CD4-positive, alpha-beta T cell treated with Interleukin-6 for 4 hours (primary cell): ENCODE results near the gene RNH1.

ENCODE experiments used
- DNase-seq: peaks from one replicate; pipeline ENCODE4 v3.0.0-alpha.2; 2020; ENCODE audit warnings: mixed read lengths

Gene RNH1

DNA sequence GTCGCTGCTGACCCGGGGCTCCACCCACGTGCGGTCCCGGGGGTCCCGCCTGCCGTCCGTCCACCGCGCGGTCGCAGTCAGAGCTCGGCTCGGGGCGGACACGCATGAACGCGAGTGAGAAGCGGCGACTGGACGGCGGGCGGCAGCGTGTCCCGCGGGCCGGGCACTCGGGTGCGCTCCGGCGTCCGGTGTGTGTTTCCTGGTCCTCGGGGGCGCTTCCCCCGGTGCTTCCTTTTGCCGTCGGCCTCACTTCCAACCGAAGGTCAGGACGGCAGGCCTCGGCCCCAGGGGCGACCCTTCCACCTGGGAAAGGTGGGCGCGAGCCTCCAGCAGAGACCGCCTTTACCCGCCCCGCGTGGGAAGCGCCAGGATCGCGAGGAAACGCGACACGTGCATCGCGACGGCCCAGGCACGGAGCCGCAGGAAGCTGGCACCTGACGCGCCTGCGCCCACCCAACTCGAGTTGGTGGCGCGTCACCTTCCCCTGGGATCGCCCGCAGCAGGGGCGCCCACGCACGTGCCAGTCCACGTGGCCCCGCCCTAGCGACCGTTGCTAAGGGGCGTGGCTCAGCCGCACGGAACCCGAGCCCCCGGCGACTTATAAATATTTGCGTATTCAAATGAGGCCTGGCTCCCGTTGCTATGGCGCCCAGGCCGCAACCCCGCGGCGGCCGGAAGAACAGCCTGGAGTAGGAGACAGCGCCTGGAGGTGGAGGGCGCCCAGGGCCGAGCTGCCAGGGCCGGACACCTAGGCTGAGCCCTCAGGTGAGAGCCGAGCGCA, 30.0 kb upstream of the RNH1 start, which contains the start of gene LRRC56:
TSS of gene LRRC56 (plus strand) at position 687 of the 781 bp plus-strand sequence. CDS start 3,158 bp downstream, outside the sequence.
- peak; percentile 92 for DNase-seq

GRCh38 chr11:535519-536454, 28.7 kb upstream of the RNH1 start, which contains the start of gene HRAS:
Gene HRAS (minus strand): TSS chr11:535576.
- DNase-seq = peak; percentile 97

- no peak for DNase-seq
Observed at GRCh38 chr11:535210-535518, 28.1 kb upstream of the RNH1 start.

- DNase-seq = peak; percentile 39
Observed at GRCh38 chr11:534396-535209, 27.6 kb upstream of the RNH1 start.

GRCh38 chr11:533586-534395, 26.7 kb upstream of the RNH1 start:
- no peak for DNase-seq

DNA sequence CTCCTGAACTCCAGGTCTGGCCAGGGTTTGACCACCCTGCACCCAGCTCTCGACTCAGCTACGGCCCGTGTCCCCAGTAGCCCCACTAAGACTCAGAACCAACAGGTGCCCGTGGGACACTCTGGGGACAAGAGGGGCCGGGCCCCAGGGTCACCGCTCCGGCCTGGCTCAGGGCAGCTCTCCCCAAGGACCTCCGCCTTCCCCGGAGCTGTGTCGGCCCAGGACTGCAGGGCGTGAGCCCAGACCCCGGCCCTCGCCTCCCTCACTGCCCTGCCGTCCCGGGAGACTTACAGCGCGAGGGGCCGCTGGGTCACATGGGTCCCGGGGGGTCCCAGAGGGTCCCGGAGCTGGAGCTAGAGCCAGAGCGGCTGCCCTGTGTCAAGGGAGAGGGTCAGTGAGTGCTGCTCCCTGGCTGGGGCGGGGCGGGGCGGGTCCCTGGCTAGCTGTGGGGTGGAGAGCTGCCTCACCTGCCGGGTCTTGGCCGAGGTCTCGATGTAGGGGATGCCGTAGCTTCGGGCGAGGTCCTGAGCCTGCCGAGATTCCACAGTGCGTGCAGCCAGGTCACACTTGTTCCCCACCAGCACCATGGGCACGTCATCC, 26.0 kb upstream of the RNH1 start:
- no peak for DNase-seq

DNA sequence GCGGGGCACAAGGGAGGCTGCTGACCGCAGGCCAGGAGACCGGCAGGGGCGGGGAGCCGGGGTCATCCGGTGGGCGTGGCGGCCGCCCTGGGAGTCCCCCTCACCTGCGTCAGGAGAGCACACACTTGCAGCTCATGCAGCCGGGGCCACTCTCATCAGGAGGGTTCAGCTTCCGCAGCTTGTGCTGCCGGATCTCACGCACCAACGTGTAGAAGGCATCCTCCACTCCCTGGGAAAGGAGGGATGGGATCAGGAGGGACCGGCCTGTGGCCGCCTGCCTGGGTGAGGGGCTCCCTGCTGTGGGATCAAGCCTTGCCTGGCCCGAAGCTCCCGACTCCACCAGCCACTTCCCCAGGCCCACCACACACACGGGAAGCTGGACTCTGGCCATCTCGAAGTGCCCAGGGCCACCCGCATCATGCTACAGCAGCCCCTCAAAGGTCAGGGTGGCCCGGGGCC, 25.5 kb upstream of the RNH1 start:
- no peak for DNase-seq

GRCh38 chr11:531919-532526, 25.0 kb upstream of the RNH1 start:
- DNase-seq = no peak

DNA sequence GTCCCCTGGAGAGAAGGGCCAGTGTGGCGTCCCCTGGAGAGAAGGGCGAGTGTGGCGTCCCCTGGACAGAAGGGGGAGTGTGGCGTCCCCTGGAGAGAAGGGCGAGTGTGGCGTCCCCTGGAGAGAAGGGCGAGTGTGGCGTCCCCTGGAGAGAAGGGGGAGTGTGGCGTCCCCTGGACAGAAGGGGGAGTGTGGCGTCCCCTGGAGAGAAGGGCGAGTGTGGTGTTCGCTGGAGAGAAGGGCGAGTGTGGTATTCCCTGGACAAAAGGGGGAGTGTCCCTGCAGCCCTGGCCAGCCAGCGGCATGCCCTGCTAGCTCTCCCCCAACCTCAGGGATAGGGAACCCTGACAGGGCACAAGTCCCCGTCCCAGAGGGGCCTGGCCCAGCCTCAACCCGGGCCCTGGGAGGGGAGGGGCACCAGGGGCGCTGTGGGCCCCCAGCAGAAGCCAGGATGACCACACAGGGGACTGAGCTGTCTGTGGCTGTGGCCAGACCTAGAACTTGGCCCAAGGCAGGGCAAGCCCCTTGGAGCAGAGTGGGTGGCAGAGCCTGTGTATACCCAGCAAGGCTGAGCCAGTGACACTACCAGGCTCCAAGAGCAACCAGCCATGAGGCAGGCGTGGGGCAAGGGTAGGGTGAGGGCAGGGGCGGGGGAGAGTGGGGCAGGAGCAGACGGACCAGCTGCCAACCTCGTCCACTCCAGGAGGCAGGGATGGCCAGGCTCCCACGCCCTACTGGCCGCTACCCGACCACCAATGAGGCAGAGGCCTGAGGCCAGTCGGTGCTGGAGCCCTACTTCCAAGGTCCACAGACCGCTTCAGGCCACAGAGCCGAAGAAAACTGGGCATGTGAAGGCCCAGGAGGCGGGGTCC, 24.2 kb upstream of the RNH1 start:
- DNase-seq = no peak

DNA sequence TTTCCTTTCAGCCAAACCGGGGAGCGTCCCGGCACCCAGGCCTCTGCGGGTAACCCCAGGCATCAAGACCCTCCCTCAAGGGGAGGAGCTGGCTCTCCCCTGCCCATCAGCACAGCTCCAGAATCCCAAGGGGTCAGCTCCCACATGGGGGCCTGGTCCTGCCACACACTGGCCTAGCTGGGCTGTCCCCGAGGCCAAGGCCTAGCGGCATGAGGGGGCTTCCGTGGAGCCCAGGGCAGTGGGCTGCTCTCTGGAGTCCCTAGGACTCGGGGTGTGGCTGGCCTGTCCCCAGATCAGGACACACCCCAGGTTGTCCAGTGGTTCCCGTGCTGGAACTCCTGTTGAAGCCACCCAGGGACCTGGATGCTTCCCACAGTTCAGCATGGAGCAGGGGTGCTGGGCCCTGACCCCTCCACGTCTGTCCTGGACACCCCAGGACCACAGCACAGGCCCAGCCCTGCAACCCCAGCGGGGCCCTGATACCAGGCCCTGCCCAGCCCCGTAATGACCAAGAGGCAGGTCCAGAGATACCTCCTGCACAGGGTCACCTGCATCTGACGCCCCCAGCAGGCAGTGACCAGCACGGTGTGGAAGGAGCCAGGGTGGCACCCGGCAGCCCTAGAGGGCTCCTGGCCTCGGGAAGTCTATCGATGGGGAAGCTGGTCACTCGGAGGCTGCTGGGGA, 22.8 kb upstream of the RNH1 start:
- DNase-seq = no peak

GRCh38 chr11:528815-529727, 22.0 kb upstream of the RNH1 start:
- DNase-seq = no peak

DNA sequence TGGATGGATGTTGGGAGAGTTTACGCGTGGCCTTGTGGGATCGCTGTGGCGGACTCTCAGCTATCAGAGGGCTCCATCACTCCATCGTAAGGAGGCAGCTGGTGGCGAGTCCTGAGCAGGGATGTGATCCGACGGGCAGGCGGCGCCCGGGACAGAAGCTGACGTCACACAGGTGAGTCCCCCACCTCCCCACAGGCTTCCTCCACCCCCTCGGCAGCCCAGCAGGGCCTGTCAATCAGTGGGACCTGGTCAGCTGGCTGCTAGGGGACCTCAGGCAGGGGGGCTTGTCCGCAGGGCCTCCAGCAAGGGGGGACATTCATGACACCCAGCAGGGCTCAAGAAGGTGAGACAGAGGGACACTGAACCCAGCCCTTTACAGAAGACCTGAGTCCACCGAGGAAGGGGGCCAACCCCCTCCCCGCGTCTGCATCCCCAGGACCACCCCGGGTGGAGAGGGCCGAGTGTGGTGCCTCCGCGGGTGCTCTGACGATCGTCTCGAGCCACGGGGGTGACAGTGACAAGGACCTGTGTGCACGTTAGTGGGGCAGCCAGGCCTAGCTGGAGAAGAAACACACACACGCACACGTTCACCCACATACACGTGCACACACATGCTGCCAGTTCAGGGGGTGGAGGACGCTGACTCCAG, 21.2 kb upstream of the RNH1 start:
- no peak for DNase-seq

- DNase-seq = no peak
Observed at GRCh38 chr11:526192-526591, 19.1 kb upstream of the RNH1 start.

DNA sequence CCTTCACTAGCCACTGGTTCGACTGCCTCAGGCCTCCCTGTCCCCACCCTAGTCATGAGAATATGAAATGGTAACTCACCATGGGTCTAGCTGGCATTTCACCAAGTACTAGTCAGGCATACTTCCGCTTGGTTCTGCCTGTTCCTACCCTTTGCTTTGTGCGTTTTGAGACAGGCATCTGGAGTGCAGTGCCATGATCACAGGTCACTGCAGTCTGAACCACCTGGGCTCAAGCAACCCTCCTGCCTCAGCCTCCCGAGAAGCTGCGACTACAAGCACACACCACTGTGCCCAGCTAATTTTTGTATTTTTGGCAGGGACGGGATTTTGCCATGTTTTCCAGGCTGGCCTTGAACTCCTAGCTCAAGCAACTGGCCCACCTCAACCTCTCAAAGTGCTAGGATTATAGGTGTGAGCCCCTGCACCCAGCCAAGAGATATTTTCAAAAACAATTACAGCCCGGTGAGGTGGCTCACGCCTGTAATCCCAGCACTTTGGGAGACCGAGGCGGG, 14.2 kb upstream of the RNH1 start:
- DNase-seq = no peak

DNA sequence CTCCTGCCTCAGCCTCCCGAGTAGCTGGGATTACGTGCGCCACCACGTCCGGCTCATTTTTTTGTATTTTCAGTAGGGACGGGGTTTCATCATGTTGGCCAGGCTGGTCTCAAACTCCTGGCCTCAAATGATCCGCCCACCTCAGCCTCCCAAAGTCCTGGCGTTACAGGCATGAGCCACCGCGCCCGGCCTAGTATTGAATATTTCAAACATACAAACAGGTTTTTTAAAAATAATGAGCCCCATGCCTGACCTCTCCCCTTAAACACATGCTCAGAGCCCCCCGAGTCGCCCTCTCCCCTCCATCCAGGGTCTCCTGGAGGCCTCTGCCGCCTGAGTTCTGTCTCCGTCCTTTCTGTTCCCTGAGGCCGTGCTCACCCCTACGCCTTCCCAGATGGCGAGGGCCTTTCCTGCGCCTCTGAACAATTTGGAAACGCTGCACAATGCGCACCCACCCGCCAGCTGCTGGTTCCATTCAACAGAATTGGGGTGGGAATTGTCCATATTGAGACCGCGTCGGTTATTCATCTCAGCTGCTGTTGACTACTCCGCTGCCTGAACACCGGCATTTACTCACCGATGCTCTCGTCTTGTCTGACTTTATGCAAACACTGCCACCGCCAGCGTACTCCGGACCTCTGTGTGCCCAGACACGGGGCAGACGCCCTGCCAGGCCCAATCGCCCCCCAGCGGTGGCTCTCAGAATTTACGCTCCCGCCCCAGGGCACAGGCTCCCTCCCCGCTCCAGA, 13.6 kb upstream of the RNH1 start:
- DNase-seq = no peak

GRCh38 chr11:518463-519202, 11.6 kb upstream of the RNH1 start:
- peak; percentile 84 for DNase-seq
